Urinary bladder (tissue), 4 donors: ENCODE results near the gene ASTL. TPM values are rescaled to one million over a fixed set of nuclear protein-coding genes. Genes with fewer than 3 reads are reported as not detected.

Experiments used
- DNase-seq: peaks from one replicate; pipeline ENCODE4 v3.0.0-alpha.2; 2015; ENCODE audit errors: extremely low spot score
- H3K27ac ChIP-seq: one replicate; pipeline ENCODE4 v1.5.1; 2013; ENCODE audit warnings: low read depth, mild to moderate bottlenecking, moderate library complexity
- H3K36me3 ChIP-seq: one replicate; pipeline ENCODE4 v1.6.1; 2013; ENCODE audit warnings: mild to moderate bottlenecking, moderate library complexity; ENCODE audit not compliant: insufficient read depth
- H3K4me1 ChIP-seq: one replicate; pipeline ENCODE4 v1.6.1; 2013; ENCODE audit warnings: mild to moderate bottlenecking, moderate library complexity; ENCODE audit not compliant: insufficient read depth
- H3K4me3 ChIP-seq: one replicate; pipeline ENCODE4 v1.5.1; 2013; ENCODE audit warnings: low read depth, low read length
- WGBS: extraction: QIAGEN DNeasy Blood & Tissue Kit; methylation state at CpG from one replicate; pipeline ENCODE4 v1.1.7; 2013; 5-methylcytosine and 5-hydroxymethylcytosine counted together
- polyA plus RNA-seq: library from polyadenylated mRNA; stranded (reverse); fragments of 200-250 nt; gene quantifications from one replicate; pipeline ENCODE4 v1.2.3, GENCODE V29; 2013
- total RNA-seq: library from RNA; depleted of rRNA; stranded (reverse); fragments of >200 nt; gene quantifications from one replicate; pipeline ENCODE4 v1.2.3, GENCODE V29; 2014
- donor health status: healthy with polysubstance abuse.
- donor health status: healthy.

Gene ASTL
- total and polyA plus RNA-seq, 2 donors: 0.09 to 0.85 TPM

DNA sequence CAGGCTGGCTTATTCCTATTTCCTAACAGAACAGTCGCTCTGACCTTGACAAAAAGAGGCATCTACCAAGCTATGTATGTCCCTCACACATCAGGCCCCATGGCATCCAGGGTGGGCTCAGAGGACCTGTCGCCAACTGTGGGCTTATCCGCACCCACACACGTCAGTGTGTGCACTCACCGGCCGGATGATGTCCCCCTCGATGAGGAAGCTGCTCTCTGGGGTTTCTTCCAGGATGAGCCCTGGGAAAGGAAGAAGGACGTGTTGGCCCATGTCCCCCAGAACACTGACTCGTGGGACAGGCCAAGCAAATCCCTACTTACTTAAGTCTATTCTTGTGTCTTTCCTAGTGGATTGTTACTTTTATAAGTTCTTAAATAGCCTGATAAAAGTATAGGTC is 3.1 kb downstream of the ASTL start:
- no peak for DNase-seq
- H3K4me1 ChIP-seq: no peaks in the 10 kb centered on the region
- H3K4me3 ChIP-seq: no peak overlapping the region
- WGBS: 80% methylated on average over 9 of the region's 9 CpGs
- no peaks in the 10 kb centered on the region for H3K36me3 ChIP-seq
- H3K27ac ChIP-seq: no peak overlapping the region

DNA sequence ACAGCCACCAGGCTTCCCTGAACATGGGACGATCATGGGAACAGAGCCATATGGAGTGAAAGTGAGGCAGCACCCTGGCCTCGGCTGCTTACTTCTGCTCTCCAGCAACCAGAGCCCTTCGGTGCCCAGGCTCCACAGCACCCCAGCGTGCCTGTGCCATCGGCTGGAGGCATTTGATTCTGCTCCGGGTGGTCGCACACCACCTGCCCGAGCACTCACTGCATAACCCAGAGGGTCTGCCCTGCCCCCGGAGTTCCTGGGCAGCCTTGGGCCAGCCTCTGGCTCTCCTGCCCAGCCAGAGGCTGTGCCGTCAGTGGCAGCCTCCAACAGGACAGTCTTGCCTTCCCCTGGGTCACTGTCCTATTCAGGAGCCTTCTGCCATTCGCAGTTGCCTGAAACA is 3.9 kb downstream of the ASTL start:
- Histone ChIP-seq H3K4me1 (no peaks in the 10 kb centered on the region), H3K4me3 (no peak overlapping the region)
- WGBS: 82% methylated on average over 11 of the region's 11 CpGs

GRCh38 chr2:96131813-96132745 is 6.2 kb downstream of the ASTL start:
- H3K4me3 ChIP-seq: no peak overlapping the region
- no peaks in the 10 kb centered on the region for H3K4me1 ChIP-seq
- WGBS: 89% methylated on average over 26 of the region's 26 CpGs
- H3K27ac ChIP-seq: no peak overlapping the region
- H3K36me3 ChIP-seq: no peaks in the 10 kb centered on the region
- no peak for DNase-seq

More for the DNA sequence above, 3.9 kb downstream of the ASTL start:
- no peak for DNase-seq
- Histone ChIP-seq H3K36me3 (no peaks in the 10 kb centered on the region), H3K27ac (no peak overlapping the region)

- Histone ChIP-seq H3K4me1 (no peaks in the 10 kb centered on the region), H3K27ac (no peak overlapping the region), H3K36me3 (no peaks in the 10 kb centered on the region), H3K4me3 (no peak overlapping the region)
- 75% methylated on average over 10 of the region's 10 CpGs for WGBS
- DNase-seq: no peak
Measured at GRCh38 chr2:96131152-96131812, 7.0 kb downstream of the ASTL start.

DNA sequence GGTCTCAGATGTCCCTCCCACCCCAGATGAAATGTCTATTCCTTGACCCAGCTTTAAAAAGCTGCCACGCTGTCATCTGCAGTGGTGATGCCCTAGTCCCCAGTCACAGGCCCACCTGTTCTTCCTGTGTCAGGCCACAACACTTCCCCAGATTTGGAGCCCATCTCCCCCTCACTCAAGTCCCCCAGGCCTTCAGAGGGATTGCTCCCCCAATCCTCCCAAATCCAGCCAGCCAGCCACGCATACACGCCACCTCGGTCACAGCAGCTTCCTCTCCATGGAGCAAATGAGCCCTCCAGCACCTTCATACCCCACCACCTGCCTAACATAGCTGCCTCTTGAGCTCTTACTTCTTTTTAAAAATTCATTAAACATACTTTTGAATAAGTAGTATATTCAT is 7.8 kb downstream of the ASTL start:
- 84% methylated on average over 4 of the region's 4 CpGs for WGBS
- Histone ChIP-seq H3K36me3 (no peaks in the 10 kb centered on the region), H3K4me1 (no peaks in the 10 kb centered on the region), H3K4me3 (no peak overlapping the region), H3K27ac (no peak overlapping the region)
- no peak for DNase-seq

DNA sequence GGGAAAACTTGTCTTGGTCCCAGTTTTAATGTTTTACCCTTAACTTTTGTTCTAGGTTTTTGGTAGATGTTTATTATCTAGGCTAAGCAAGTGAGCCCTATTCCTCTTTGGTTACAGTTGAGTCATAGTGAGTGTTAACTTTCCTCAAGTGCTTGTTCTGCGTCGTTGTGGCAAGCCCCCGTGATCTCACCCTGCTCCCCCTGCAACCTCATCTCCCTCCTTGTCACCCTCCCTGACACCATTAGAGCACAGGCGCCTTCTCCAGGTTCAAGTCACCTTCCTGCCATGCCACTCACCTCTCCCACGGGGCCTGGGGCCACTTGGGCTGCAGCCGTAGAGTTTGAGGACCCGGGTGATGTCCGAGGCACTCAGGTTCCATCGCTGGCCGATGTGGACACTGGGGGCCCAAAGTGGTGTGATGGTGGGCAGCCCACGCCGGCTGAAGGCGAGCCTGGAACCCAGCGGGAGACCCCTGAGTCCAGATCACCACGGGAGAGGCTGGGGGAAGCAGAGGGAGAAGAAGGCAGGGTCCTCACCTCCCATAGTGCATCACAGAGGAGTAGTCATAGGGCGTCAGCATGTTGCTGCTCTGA is 8.7 kb downstream of the ASTL start:
- Histone ChIP-seq H3K4me1 (no peaks in the 10 kb centered on the region), H3K36me3 (no peaks in the 10 kb centered on the region), H3K4me3 (no peak overlapping the region), H3K27ac (no peak overlapping the region)
- DNase-seq: no peak
- 82% methylated on average over 16 of the region's 16 CpGs for WGBS

GRCh38 chr2:96128456-96128855 is 9.8 kb downstream of the ASTL start:
- Histone ChIP-seq H3K27ac (no peak overlapping the region), H3K4me3 (no peak overlapping the region), H3K4me1 (no peaks in the 10 kb centered on the region), H3K36me3 (no peaks in the 10 kb centered on the region)
- DNase-seq: no peak
- 77% methylated on average over 6 of the region's 6 CpGs for WGBS

- H3K27ac ChIP-seq: no peak overlapping the region
- DNase-seq: no peak
- 92% methylated on average over 14 of the region's 14 CpGs for WGBS
- no peaks in the 10 kb centered on the region for H3K4me1 ChIP-seq
- H3K4me3 ChIP-seq: no peak overlapping the region
- H3K36me3 ChIP-seq: no peaks in the 10 kb centered on the region
Measured at GRCh38 chr2:96124406-96125265, 13.7 kb downstream of the ASTL start.

GRCh38 chr2:96123936-96124335 is 14.4 kb downstream of the ASTL start:
- no peak for DNase-seq
- Histone ChIP-seq H3K4me3 (no peak overlapping the region), H3K27ac (no peak overlapping the region), H3K4me1 (no peaks in the 10 kb centered on the region), H3K36me3 (no peaks in the 10 kb centered on the region)
- WGBS: 91% methylated on average over 11 of the region's 11 CpGs

- Histone ChIP-seq H3K4me1 (no peaks in the 10 kb centered on the region), H3K27ac (no peak overlapping the region), H3K36me3 (no peaks in the 10 kb centered on the region), H3K4me3 (no peak overlapping the region)
- 82% methylated on average over 1 of the region's 1 CpG for WGBS
- DNase-seq: no peak
Measured at GRCh38 chr2:96123290-96123689, 15.0 kb downstream of the ASTL start.

- 77% methylated on average over 5 of the region's 5 CpGs for WGBS
- no peak overlapping the region for H3K27ac ChIP-seq
- no peaks in the 10 kb centered on the region for H3K36me3 ChIP-seq
- H3K4me1 ChIP-seq: no peaks in the 10 kb centered on the region
- DNase-seq: no peak
- H3K4me3 ChIP-seq: no peak overlapping the region
Measured at GRCh38 chr2:96122391-96122790, 15.9 kb downstream of the ASTL start.

DNA sequence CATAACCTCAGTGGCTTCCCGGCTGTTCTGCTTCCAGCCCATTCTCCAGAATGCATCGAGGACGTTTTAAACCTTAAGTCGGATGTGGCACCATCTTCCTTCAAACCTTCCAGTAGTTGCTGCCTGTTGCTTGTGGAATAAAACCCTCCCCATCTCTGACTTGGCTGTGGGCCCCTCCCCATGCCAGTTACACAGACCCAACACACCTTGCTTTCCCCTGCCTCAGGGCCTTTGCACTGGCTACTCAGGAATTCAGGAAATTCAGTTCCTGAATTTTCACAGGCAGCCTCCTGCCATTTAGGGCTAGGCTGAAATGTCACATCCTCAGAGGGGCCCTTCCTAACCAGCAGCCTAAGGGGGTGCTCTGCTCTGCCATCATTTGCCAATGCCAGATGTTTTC is 16.9 kb downstream of the ASTL start:
- no peaks in the 10 kb centered on the region for H3K36me3 ChIP-seq
- no peak overlapping the region for H3K4me3 ChIP-seq
- H3K27ac ChIP-seq: no peak overlapping the region
- no peaks in the 10 kb centered on the region for H3K4me1 ChIP-seq
- DNase-seq: no peak
- 92% methylated on average over 4 of the region's 4 CpGs for WGBS

- no peak overlapping the region for H3K27ac ChIP-seq
- no peaks in the 10 kb centered on the region for H3K36me3 ChIP-seq
- no peaks in the 10 kb centered on the region for H3K4me1 ChIP-seq
- H3K4me3 ChIP-seq: no peak overlapping the region
- WGBS: 64% methylated on average over 7 of the region's 7 CpGs
- DNase-seq: no peak
Measured at GRCh38 chr2:96120991-96121390, 17.3 kb downstream of the ASTL start.
